ENCODE results near the gene FOXP1.

- TF ChIP-seq, protein P1, sequence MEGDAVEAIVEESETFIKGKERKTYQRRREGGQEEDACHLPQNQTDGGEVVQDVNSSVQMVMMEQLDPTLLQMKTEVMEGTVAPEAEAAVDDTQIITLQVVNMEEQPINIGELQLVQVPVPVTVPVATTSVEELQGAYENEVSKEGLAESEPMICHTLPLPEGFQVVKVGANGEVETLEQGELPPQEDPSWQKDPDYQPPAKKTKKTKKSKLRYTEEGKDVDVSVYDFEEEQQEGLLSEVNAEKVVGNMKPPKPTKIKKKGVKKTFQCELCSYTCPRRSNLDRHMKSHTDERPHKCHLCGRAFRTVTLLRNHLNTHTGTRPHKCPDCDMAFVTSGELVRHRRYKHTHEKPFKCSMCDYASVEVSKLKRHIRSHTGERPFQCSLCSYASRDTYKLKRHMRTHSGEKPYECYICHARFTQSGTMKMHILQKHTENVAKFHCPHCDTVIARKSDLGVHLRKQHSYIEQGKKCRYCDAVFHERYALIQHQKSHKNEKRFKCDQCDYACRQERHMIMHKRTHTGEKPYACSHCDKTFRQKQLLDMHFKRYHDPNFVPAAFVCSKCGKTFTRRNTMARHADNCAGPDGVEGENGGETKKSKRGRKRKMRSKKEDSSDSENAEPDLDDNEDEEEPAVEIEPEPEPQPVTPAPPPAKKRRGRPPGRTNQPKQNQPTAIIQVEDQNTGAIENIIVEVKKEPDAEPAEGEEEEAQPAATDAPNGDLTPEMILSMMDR (IDR thresholded peaks at IDR 0.05; ENCODE audit: low read depth, low read length), result no peak
- TF ChIP-seq EZH2phosphoT487 (IDR thresholded peaks at IDR 0.05; ENCODE audit: low read depth), result no peak
Observed at GRCh38 chr3:71628522-71628921, 45.0 kb upstream of the FOXP1 start.

Measured in OCI-LY3 (cell line).